GM08714 (cell line): ENCODE data around the gene CERCAM.

ENCODE experiments used
- H3K4me3 ChIP-seq: fragments of 200-500 bp; sonication (Bioruptor generic); 2 replicates; pipeline ENCODE4 v1.5.1; 2014; ENCODE audit warnings: mild to moderate bottlenecking, low read length, inconsistent platforms
- ZNF274 ChIP-seq: IDR thresholded peaks from 2 replicates; pipeline ENCODE4 v1.6.1; 2012; ENCODE audit warnings: mild to moderate bottlenecking, low read depth, low read length

The CERCAM gene

DNA sequence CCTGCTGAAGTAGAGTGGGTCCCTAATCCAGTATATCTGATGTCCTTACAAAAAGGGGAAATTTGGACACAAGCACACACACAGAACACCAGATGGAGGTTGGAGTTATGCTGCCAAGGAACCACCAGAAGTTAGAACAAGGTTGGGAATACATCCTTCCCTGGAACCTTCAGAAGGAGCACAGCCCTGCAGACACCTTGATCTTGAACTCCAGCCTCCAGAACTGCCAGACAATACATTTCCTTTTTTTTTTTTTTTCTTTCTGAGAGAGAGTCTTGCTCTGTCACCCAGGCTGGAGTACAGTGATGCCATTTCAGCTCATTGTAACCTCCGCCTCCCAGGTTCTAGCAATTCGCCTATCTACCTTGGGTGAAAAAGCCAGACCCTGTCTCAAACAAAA is 28.1 kb downstream of the CERCAM start:
- no peak overlapping the region for H3K4me3 ChIP-seq

GRCh38 chr9:128454991-128455390 is 34.3 kb downstream of the CERCAM start:
- TF ChIP-seq ZNF274, result no peak
- no peak overlapping the region for H3K4me3 ChIP-seq

More for the DNA sequence above, 28.1 kb downstream of the CERCAM start:
- TF ChIP-seq ZNF274, result no peak

DNA sequence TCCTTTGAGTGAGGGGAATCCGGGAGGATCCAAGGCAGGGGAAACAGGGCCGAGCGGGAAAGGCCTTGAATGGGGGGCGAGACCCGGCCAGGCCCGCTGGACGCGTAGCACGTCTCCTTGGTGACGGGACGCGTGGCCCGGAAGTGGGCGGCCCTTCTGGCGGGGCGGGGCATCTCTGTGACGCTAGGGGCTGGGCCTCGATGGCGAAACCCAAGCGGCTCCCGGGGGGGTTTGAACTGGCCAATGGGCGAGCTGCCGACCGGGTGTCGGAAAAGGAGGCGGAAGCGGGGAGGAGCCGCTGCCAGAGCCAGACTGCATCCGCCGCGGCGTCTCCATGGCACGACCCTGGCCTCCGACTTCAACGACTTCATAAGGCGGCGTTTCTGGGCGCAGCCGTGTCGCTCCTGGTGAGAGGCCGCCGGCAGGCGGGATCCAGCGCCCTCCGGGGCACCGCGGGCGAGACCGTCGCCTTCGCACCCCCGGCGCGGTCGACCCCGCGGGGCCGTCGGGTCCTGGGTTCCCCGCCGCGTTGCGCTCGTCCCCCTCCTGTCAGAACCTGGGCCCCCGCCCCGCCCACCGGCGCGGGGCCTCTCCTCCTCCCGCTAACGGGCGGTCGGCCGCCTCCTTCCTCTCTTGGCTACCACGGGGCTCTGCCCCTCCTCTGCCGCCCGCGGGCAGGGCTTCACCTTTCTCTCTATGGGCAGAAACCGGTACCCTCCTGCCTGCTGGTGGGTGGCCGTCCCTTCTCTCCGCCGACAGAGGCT is 35.4 kb downstream of the CERCAM start, which contains the start of gene ODF2:
TSS of gene ODF2 (plus strand) at position 158 of the 764 bp plus-strand sequence. CDS start at position 244, 86 bp downstream.
- no peak for TF ChIP-seq ZNF274

DNA sequence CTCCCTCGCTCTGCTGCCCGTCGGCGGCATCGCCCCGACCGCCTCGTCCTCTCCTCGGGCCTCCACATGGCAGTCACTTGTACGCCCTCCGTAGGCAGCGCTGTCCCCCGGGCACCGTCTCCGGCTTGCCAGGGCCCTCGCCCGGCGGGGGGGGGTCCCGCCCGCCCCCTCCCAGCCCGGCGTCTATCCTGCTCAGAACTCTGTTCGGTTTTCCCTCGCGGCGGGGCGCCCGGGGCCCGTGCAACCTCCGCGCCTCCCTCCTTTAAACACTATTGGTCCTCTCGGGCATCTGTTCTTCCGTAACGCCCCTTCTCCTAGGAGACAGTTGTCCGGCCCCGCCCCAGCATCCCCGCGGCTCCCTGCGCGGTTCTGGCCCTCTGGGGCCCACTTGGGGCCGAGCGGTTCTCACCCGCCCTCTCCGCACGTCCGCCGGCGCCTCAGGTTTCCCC is 36.0 kb downstream of the CERCAM start:
- H3K4me3 ChIP-seq, result peak overlapping the region; percentile 84
- no peak for TF ChIP-seq ZNF274

More for the DNA sequence above, 35.4 kb downstream of the CERCAM start, which contains the start of gene ODF2:
- peak within 1 kb of the TSS; percentile 84 for H3K4me3 ChIP-seq

GRCh38 chr9:128457207-128457606 is 36.5 kb downstream of the CERCAM start:
- no peak for TF ChIP-seq ZNF274
- peak overlapping the region; percentile 84; the same call in 1 of the 2 replicates for H3K4me3 ChIP-seq

DNA sequence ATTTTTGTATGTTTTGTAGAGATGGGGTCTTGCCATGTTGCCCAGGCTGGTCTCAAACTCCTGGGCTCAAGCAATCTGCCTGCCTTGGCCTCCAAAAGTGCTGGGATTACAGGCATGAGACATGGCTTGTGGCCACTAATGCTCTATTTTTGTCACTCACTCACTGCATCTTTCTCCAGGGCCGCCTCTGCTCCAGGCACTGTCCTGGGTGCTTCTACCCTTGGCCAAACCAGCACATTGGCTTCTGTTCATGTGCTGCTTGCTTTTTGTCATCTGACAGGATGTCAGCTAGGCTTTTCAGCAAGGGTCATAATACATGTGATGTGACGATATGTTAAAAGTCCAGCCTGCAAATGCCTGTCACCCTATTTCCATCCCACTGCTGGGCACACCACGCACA is 38.4 kb downstream of the CERCAM start:
- TF ChIP-seq ZNF274, result no peak

GRCh38 chr9:128469070-128469469 is 48.4 kb downstream of the CERCAM start:
- TF ChIP-seq ZNF274, result no peak
- H3K4me3 ChIP-seq, result no peak overlapping the region

More for the DNA sequence above, 38.4 kb downstream of the CERCAM start:
- H3K4me3 ChIP-seq, result no peak overlapping the region

- H3K4me3 ChIP-seq, result no peak overlapping the region
- TF ChIP-seq ZNF274, result no peak
Observed at GRCh38 chr9:128470560-128470959, 49.9 kb downstream of the CERCAM start.

GRCh38 chr9:128473104-128473503 is 52.4 kb downstream of the CERCAM start:
- TF ChIP-seq ZNF274, result no peak
- H3K4me3 ChIP-seq, result no peak overlapping the region

DNA sequence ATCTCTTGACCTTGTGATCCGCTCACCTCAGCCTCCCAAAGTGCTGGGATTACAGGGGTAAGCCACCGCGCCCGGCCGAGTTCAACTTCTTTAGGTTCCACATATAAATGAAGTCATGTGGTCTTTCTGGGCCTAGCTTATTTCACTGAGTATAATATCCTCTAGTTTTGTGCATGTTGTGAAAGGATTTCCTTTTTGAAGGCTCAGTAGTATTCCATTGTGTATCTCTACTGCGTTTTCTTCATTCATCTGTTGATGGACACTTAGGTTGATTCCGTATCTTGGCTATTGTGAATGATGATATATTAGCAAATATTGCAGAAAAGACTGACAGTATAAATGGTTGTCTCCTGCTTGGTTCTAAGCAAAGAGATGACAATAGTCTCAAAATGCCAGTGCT is 55.2 kb downstream of the CERCAM start:
- no peak for TF ChIP-seq ZNF274
- no peak overlapping the region for H3K4me3 ChIP-seq

DNA sequence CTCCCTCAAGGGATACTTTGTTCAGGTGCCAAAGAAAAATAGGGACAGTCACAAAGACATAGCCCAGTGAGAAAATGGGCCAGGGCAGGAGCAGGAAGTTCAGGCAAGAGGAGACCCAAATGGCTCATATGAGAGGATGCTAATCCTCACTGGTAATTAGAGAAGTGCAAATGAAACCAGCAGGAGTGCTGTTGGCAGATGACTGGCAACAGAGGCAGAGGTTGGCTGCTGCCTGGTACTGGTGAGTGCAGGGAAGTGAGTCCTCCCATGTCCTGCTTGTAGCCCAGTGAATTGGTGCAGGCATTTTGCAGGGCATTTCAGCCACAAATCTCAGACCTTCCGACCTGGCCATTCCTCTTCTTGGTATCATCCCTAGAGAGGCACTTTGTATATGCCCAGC is 58.6 kb downstream of the CERCAM start:
- TF ChIP-seq ZNF274, result no peak
- no peak overlapping the region for H3K4me3 ChIP-seq

DNA sequence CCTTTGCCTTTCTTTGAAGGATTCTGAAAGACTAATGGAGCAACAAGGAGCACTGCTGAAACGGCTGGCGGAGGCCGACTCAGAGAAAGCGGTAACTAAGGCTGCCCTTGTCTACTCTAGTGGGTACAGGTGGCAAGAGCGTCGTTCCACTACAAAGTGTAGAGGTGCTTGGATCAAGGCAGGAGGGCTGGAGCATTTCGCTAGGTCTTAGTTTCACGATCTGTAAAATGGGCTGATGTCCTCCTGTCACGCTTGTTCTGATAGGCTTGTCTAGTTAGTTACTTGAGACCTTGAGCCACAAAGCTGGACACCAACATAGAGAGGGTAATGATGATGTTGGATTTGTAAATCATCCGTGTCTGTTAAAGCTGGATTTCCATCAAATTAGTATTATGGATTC is 60.9 kb downstream of the CERCAM start:
- no peak for TF ChIP-seq ZNF274
- H3K4me3 ChIP-seq, result no peak overlapping the region

GRCh38 chr9:128482186-128482585 is 61.5 kb downstream of the CERCAM start:
- TF ChIP-seq ZNF274, result no peak
- no peak overlapping the region for H3K4me3 ChIP-seq

DNA sequence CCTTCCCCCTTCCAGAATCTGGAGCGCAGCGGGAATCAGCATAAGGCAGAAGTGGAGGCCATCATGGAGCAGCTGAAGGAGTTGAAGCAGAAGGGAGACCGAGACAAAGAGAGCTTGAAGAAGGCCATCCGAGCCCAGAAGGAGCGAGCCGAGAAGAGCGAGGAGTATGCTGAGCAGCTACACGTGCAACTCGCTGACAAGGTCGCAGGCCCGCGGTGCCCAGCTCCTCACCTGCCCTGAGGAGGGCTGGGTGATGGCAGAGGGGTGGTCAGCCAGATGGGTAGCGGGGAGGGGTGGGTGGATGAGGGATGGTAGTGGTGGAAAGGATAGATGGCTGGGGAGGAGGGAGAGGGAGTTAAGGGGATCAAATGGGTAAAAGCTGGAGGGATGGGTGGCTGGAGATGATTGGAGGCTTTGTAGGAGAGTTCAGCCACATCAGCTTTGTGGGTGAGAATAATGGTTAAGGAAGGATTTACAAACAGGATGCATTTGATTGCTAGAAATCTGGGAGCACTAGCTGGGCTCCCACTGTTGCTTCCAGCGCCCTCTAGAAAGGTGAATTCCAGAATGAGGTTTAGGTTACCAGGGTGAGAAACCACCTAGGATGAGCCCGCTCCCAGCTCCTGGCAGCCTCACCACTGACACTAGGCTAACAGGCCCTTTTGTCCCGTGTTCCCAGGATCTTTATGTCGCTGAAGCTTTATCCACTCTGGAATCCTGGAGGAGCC is 64.2 kb downstream of the CERCAM start:
- no peak overlapping the region for H3K4me3 ChIP-seq
- no peak for TF ChIP-seq ZNF274

GRCh38 chr9:128485414-128485855 is 64.8 kb downstream of the CERCAM start:
- no peak overlapping the region for H3K4me3 ChIP-seq
- TF ChIP-seq ZNF274, result no peak
